ENCODE results near the gene NFIL3.
"Not testable (repeated sequence)": the region's sequence is repeated elsewhere in the genome, so short reads cannot be mapped to it uniquely, and the experiment has no call there.

Gene NFIL3

GRCh38 chr9:91405343-91406077, 18.1 kb downstream of the NFIL3 start:
- Histone ChIP-seq H3K27me3 (ENCODE audit: control insufficient read depth, insufficient read depth, low read length) (no peaks in the 10 kb centered on the region), H3K4me1 (ENCODE audit: control insufficient read depth, insufficient read depth, low read length) (no peaks in the 10 kb centered on the region), H3K36me3 (ENCODE audit: control insufficient read depth, insufficient read depth, low read length) (no peaks in the 10 kb centered on the region), H3K9me3 (ENCODE audit: control insufficient read depth, low read length) (no peaks in the 10 kb centered on the region), H3K4me3 (ENCODE audit: low read length) (no peak overlapping the region), H3K9ac (ENCODE audit: low read length) (no peak overlapping the region)

- no peaks in the 10 kb centered on the region for H3K4me1 ChIP-seq (ENCODE audit: control insufficient read depth, insufficient read depth, low read length)
- no peaks in the 10 kb centered on the region for H3K27me3 ChIP-seq (ENCODE audit: control insufficient read depth, insufficient read depth, low read length)
- H3K9ac ChIP-seq (ENCODE audit: low read length): no peak overlapping the region
- H3K36me3 ChIP-seq (ENCODE audit: control insufficient read depth, insufficient read depth, low read length): no peaks in the 10 kb centered on the region
- H3K4me3 ChIP-seq (ENCODE audit: low read length): no peak overlapping the region
- H3K9me3 ChIP-seq (ENCODE audit: control insufficient read depth, low read length): no peaks in the 10 kb centered on the region
Observed at GRCh38 chr9:91403665-91404543, 19.7 kb downstream of the NFIL3 start.

- Histone ChIP-seq H3K4me1 (ENCODE audit: control insufficient read depth, insufficient read depth, low read length) (no peaks in the 10 kb centered on the region), H3K27me3 (ENCODE audit: control insufficient read depth, insufficient read depth, low read length) (no peaks in the 10 kb centered on the region), H3K4me3 (ENCODE audit: low read length) (no peak overlapping the region), H3K9ac (ENCODE audit: low read length) (no peak overlapping the region), H3K9me3 (ENCODE audit: control insufficient read depth, low read length) (no peaks in the 10 kb centered on the region), H3K36me3 (ENCODE audit: control insufficient read depth, insufficient read depth, low read length) (no peaks in the 10 kb centered on the region)
Observed at GRCh38 chr9:91398926-91399325, 24.7 kb downstream of the NFIL3 start.

GRCh38 chr9:91395553-91396471, 27.8 kb downstream of the NFIL3 start:
- Histone ChIP-seq H3K27me3 (ENCODE audit: control insufficient read depth, insufficient read depth, low read length) (no peaks in the 10 kb centered on the region), H3K9me3 (ENCODE audit: control insufficient read depth, low read length) (no peaks in the 10 kb centered on the region), H3K9ac (ENCODE audit: low read length) (no peak overlapping the region)

GRCh38 chr9:91395106-91395552, 28.5 kb downstream of the NFIL3 start:
- no peaks in the 10 kb centered on the region for H3K4me1 ChIP-seq (ENCODE audit: control insufficient read depth, insufficient read depth, low read length)
- H3K27me3 ChIP-seq (ENCODE audit: control insufficient read depth, insufficient read depth, low read length): no peaks in the 10 kb centered on the region
- no peak overlapping the region for H3K9ac ChIP-seq (ENCODE audit: low read length)
- H3K36me3 ChIP-seq (ENCODE audit: control insufficient read depth, insufficient read depth, low read length): no peaks in the 10 kb centered on the region
- H3K9me3 ChIP-seq (ENCODE audit: control insufficient read depth, low read length): no peaks in the 10 kb centered on the region
- H3K4me3 ChIP-seq (ENCODE audit: low read length): no peak overlapping the region

More at GRCh38 chr9:91395553-91396471, 27.8 kb downstream of the NFIL3 start:
- H3K4me1 ChIP-seq (ENCODE audit: control insufficient read depth, insufficient read depth, low read length): no peaks in the 10 kb centered on the region
- no peaks in the 10 kb centered on the region for H3K36me3 ChIP-seq (ENCODE audit: control insufficient read depth, insufficient read depth, low read length)
- H3K4me3 ChIP-seq (ENCODE audit: low read length): no peak overlapping the region

GRCh38 chr9:91393826-91394225, 29.8 kb downstream of the NFIL3 start:
- H3K27me3 ChIP-seq (ENCODE audit: control insufficient read depth, insufficient read depth, low read length): no peaks in the 10 kb centered on the region
- H3K4me3 ChIP-seq (ENCODE audit: low read length): no peak overlapping the region
- no peaks in the 10 kb centered on the region for H3K36me3 ChIP-seq (ENCODE audit: control insufficient read depth, insufficient read depth, low read length)
- H3K9ac ChIP-seq (ENCODE audit: low read length): no peak overlapping the region
- H3K9me3 ChIP-seq (ENCODE audit: control insufficient read depth, low read length): no peaks in the 10 kb centered on the region
- H3K4me1 ChIP-seq (ENCODE audit: control insufficient read depth, insufficient read depth, low read length): no peaks in the 10 kb centered on the region

GRCh38 chr9:91392435-91392834, 31.2 kb downstream of the NFIL3 start:
- Histone ChIP-seq H3K27me3 (ENCODE audit: control insufficient read depth, insufficient read depth, low read length) (no peaks in the 10 kb centered on the region), H3K9me3 (ENCODE audit: control insufficient read depth, low read length) (no peaks in the 10 kb centered on the region), H3K9ac (ENCODE audit: low read length) (no peak overlapping the region), H3K4me3 (ENCODE audit: low read length) (no peak overlapping the region), H3K36me3 (ENCODE audit: control insufficient read depth, insufficient read depth, low read length) (no peaks in the 10 kb centered on the region), H3K4me1 (ENCODE audit: control insufficient read depth, insufficient read depth, low read length) (no peaks in the 10 kb centered on the region)

- no peaks in the 10 kb centered on the region for H3K4me1 ChIP-seq (ENCODE audit: control insufficient read depth, insufficient read depth, low read length)
- H3K36me3 ChIP-seq (ENCODE audit: control insufficient read depth, insufficient read depth, low read length): no peaks in the 10 kb centered on the region
- H3K9me3 ChIP-seq (ENCODE audit: control insufficient read depth, low read length): no peaks in the 10 kb centered on the region
- no peak overlapping the region for H3K4me3 ChIP-seq (ENCODE audit: low read length)
- no peak overlapping the region for H3K9ac ChIP-seq (ENCODE audit: low read length)
- H3K27me3 ChIP-seq (ENCODE audit: control insufficient read depth, insufficient read depth, low read length): no peaks in the 10 kb centered on the region
Observed at GRCh38 chr9:91391818-91392217, 31.8 kb downstream of the NFIL3 start.

- Histone ChIP-seq H3K9me3 (ENCODE audit: control insufficient read depth, low read length) (no peaks in the 10 kb centered on the region), H3K4me3 (ENCODE audit: low read length) (no peak overlapping the region), H3K36me3 (ENCODE audit: control insufficient read depth, insufficient read depth, low read length) (no peaks in the 10 kb centered on the region), H3K27me3 (ENCODE audit: control insufficient read depth, insufficient read depth, low read length) (no peaks in the 10 kb centered on the region), H3K4me1 (ENCODE audit: control insufficient read depth, insufficient read depth, low read length) (no peaks in the 10 kb centered on the region), H3K9ac (ENCODE audit: low read length) (no peak overlapping the region)
Observed at GRCh38 chr9:91391412-91391811, 32.2 kb downstream of the NFIL3 start.

GRCh38 chr9:91389686-91390085, 33.9 kb downstream of the NFIL3 start:
- H3K27me3 ChIP-seq (ENCODE audit: control insufficient read depth, insufficient read depth, low read length); H3K4me1 ChIP-seq (ENCODE audit: control insufficient read depth, insufficient read depth, low read length); H3K4me3 ChIP-seq (ENCODE audit: low read length); H3K36me3 ChIP-seq (ENCODE audit: control insufficient read depth, insufficient read depth, low read length); H3K9me3 ChIP-seq (ENCODE audit: control insufficient read depth, low read length); H3K9ac ChIP-seq (ENCODE audit: low read length): not testable (repeated sequence)

GRCh38 chr9:91386765-91387164, 36.9 kb downstream of the NFIL3 start:
- Histone ChIP-seq H3K9me3 (ENCODE audit: control insufficient read depth, low read length) (no peaks in the 10 kb centered on the region), H3K4me3 (ENCODE audit: low read length) (no peak overlapping the region), H3K27me3 (ENCODE audit: control insufficient read depth, insufficient read depth, low read length) (no peaks in the 10 kb centered on the region), H3K4me1 (ENCODE audit: control insufficient read depth, insufficient read depth, low read length) (no peaks in the 10 kb centered on the region), H3K9ac (ENCODE audit: low read length) (no peak overlapping the region), H3K36me3 (ENCODE audit: control insufficient read depth, insufficient read depth, low read length) (no peaks in the 10 kb centered on the region)

All from mucosa of stomach (tissue), 1 donor.